A673 (cell line): ENCODE results near the gene TAGLN.

Source experiments
- CTCF ChIP-seq: fragments of 300-800, 200-600 bp; sonication (generic); conservative IDR thresholded peaks from 2 replicates; pipeline ENCODE4 v1.5.1; 2017; ENCODE audit warnings: low read depth, mild to moderate bottlenecking, antibody characterized with exemption, low read length, moderate library complexity, mixed read lengths
- EZH2 ChIP-seq: fragments of 200-600 bp; sonication (generic); IDR thresholded peaks from 2 replicates; pipeline ENCODE4 v1.6.1; 2017; ENCODE audit warnings: borderline replicate concordance, low read depth, mild to moderate bottlenecking, mixed read lengths, antibody characterized with exemption, low read length; ENCODE audit not compliant: poor library complexity, severe bottlenecking

- TF ChIP-seq CTCF (no peak), EZH2 (no peak)
Observed at GRCh38 chr11:117182551-117182935, 16.6 kb upstream of the TAGLN start.
